Stomach (tissue), 9 donors: ENCODE data around the gene PRRG4. TPM values are rescaled to one million over a fixed set of nuclear protein-coding genes. Genes with fewer than 3 reads are reported as not detected.

Experiments
- DNase-seq, 2 donors: peaks; one replicate each; pipeline versions ENCODE4 v3.0.0 to v3.0.0-alpha.2; 2013 to 2019
- H3K27ac ChIP-seq, 5 donors: fragments of 200-600 bp in 4 of 5; sonication (generic) in 4 of 5; one replicate each; pipeline ENCODE4 v1.5.1; 2013 to 2019; ENCODE audit warnings: mild to moderate bottlenecking in 1 of 5, moderate library complexity in 1 of 5
- H3K27me3 ChIP-seq, 3 donors: fragments of 200-600 bp; sonication (generic); one replicate each; pipeline ENCODE4 v1.5.1; 2017 to 2019; ENCODE audit warnings: mixed run types in 1 of 3
- H3K36me3 ChIP-seq, 4 donors: fragments of 200-600 bp; sonication (generic); 1 replicate in 3 of 4; 2 replicates in 1 of 4; pipeline ENCODE4 v1.5.1; 2016 to 2019
- H3K4me1 ChIP-seq, 4 donors: fragments of 200-600 bp; sonication (generic); one replicate each; pipeline ENCODE4 v1.5.1; 2016 to 2019
- H3K4me3 ChIP-seq, 4 donors: fragments of 200-600 bp; sonication (generic) in 3 of 4; one replicate each; pipeline ENCODE4 v1.5.1; 2016 to 2019; ENCODE audit warnings: mild to moderate bottlenecking in 1 of 4
- H3K9me3 ChIP-seq, 4 donors: fragments of 200-600 bp; sonication (generic); one replicate each; pipeline ENCODE4 v1.5.1; 2016 to 2019
- EP300 ChIP-seq: sonication (generic); formaldehyde crosslinking; IDR thresholded peaks from one replicate; pipeline ENCODE4 v1.6.1; 2017; ENCODE audit warnings: antibody characterized with exemption
- POLR2A ChIP-seq, 4 donors: fragments of 450-650 bp; IDR thresholded peaks; one replicate each; pipeline ENCODE4 v1.6.1; 2016; ENCODE audit warnings: antibody characterized with exemption in 4 of 4, control low read depth in 2 of 4, mild to moderate bottlenecking in 1 of 4, moderate library complexity in 1 of 4
- POLR2AphosphoS5 ChIP-seq, 3 donors: sonication (generic); formaldehyde crosslinking; IDR thresholded peaks; one replicate each; pipeline ENCODE4 v1.6.1; 2016; ENCODE audit warnings: antibody characterized with exemption in 3 of 3
- WGBS, 5 donors: extraction: QIAGEN DNeasy Blood & Tissue Kit in 3 of 5; methylation state at CpG; one replicate each; pipeline versions ENCODE4 v1.1.5 to v1.1.7; 2013 to 2018; 5-methylcytosine and 5-hydroxymethylcytosine counted together
- intact Hi-C: fragments of 100-400 bp; cut with DNase I; formaldehyde crosslinking; loops from one replicate; pipeline ENCODE4 v1.15.1; 2023; ENCODE audit warnings: low total_unique reads
- polyA plus RNA-seq, 3 donors: library from polyadenylated mRNA; stranded (reverse); fragments of 200-250 nt; gene quantifications; one replicate each; pipeline ENCODE4 v1.2.3, GENCODE V29; 2013
- total RNA-seq, 5 donors: library from RNA; depleted of rRNA; stranded (reverse); fragments of >200 nt; gene quantifications; one replicate each; pipeline versions ENCODE4 v1.1.0 to v1.2.3, GENCODE V29; 2014 to 2016
- TF ChIP-seq, protein P1 (sequence below), 7 experiments: fragments of 450-650 bp in 4 of 7; fragments of 200-600 bp in 3 of 7; sonication (generic) in 3 of 7; IDR thresholded peaks; one replicate each; pipeline ENCODE4 v1.5.1; 2016 to 2019; ENCODE audit warnings: antibody characterized with exemption in 7 of 7, control low read depth in 2 of 7, mild to moderate bottlenecking in 1 of 7
- donor health status: healthy with polysubstance abuse.
- donor health status: Bipolar disorder and iron deficiency.
- donor health status: healthy.

Gene PRRG4
- total and polyA plus RNA-seq, 8 donors: under 0.01 to 9.0 (median 4.3) TPM

DNA sequence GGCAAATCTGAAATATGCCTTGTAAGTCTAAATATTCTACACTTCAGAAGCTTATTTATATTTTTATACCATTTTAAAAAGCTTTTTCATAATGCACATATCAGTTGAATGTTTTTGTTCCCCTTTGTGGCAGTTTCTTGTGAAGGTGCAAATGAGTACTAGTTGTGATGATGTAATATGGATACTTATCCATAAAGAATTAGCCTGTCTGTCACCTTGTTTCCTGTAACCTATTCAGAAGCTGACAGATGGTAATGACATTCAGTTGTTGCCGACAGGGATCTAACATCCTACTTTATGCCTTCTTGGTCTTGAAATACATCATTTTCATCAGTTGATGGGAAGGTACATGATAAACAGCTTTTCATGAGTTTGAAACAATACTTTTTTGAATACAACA, 65.7 kb downstream of the PRRG4 start:
- H3K4me3 ChIP-seq: no peak overlapping the region
- WGBS, 5 donors: 63 to 88% (median 81%) methylated on average over 1 of the region's 1 CpG
- H3K36me3 ChIP-seq: no peaks in the 10 kb centered on the region
- TF ChIP-seq, protein P1, sequence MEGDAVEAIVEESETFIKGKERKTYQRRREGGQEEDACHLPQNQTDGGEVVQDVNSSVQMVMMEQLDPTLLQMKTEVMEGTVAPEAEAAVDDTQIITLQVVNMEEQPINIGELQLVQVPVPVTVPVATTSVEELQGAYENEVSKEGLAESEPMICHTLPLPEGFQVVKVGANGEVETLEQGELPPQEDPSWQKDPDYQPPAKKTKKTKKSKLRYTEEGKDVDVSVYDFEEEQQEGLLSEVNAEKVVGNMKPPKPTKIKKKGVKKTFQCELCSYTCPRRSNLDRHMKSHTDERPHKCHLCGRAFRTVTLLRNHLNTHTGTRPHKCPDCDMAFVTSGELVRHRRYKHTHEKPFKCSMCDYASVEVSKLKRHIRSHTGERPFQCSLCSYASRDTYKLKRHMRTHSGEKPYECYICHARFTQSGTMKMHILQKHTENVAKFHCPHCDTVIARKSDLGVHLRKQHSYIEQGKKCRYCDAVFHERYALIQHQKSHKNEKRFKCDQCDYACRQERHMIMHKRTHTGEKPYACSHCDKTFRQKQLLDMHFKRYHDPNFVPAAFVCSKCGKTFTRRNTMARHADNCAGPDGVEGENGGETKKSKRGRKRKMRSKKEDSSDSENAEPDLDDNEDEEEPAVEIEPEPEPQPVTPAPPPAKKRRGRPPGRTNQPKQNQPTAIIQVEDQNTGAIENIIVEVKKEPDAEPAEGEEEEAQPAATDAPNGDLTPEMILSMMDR (IDR thresholded peaks at IDR 0.05): no peak
- TF ChIP-seq POLR2A (IDR thresholded peaks at IDR 0.05) (no peak), POLR2AphosphoS5 (IDR thresholded peaks at IDR 0.05) (no peak), EP300 (no peak)
- no peaks in the 10 kb centered on the region for H3K27me3 ChIP-seq
- no peaks in the 10 kb centered on the region for H3K9me3 ChIP-seq
- peaks cover 8 to 63% (median 39%) of the 10 kb centered on the region in 4 donors for H3K4me1 ChIP-seq
- H3K27ac ChIP-seq: no peak overlapping the region
- intact Hi-C loops: no loop called here
- DNase-seq: no peak

DNA sequence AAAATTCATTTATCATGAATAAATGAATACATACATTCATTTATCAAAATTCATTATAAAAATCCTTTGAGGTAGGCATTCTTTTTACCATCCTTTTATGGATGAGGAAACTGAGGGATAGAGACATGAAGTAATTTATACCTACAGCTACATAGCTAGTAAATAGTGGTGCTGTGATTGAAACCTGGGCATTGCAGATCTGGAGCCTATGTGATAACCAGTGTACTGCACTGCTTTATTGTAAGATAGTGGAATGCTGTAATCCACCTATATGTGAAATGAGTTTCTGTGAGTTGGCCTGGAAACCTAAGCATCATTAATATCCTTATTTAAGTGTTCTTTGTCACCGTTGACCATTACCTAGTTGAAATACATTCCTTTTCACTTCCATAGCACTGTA, 67.4 kb downstream of the PRRG4 start:
- no peak overlapping the region for H3K4me3 ChIP-seq
- peaks cover 13 to 58% (median 27%) of the 10 kb centered on the region in 4 donors for H3K4me1 ChIP-seq
- no peaks in the 10 kb centered on the region for H3K27me3 ChIP-seq
- TF ChIP-seq, protein P1 (IDR thresholded peaks at IDR 0.05): no peak
- TF ChIP-seq EP300 (no peak), POLR2AphosphoS5 (IDR thresholded peaks at IDR 0.05) (no peak), POLR2A (IDR thresholded peaks at IDR 0.05) (no peak)
- 59 to 92% (median 78%) methylated on average over 1 of the region's 1 CpG for WGBS, 5 donors
- H3K36me3 ChIP-seq: no peaks in the 10 kb centered on the region
- DNase-seq: no peak
- H3K27ac ChIP-seq: no peak overlapping the region
- H3K9me3 ChIP-seq: no peaks in the 10 kb centered on the region
- intact Hi-C loops: no loop called here

DNA sequence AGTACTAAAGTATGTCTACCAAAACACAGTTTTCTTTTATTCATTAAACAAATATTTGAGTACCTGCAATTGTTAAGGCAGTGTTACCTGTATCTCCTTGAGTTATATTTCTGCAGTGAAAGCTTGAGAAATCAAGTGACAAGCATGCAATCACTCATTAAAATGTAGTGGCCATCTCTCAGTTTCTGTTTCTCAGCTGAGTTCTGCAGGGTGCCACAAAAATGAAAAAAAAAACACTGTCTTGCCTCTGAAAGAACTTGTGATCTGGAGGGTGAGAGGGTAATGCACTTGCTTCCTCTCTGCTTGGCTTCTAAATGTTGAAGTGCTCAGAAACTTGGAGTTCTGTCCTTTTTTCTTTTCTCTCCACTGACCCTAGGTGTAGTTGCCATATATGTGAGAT, 69.7 kb downstream of the PRRG4 start:
- no peak overlapping the region for H3K4me3 ChIP-seq
- intact Hi-C loops: no loop called here
- TF ChIP-seq EP300 (no peak), POLR2A (IDR thresholded peaks at IDR 0.05) (no peak), POLR2AphosphoS5 (IDR thresholded peaks at IDR 0.05) (no peak)
- TF ChIP-seq, protein P1 (IDR thresholded peaks at IDR 0.05): no peak
- no peak for DNase-seq
- no peak overlapping the region for H3K27ac ChIP-seq
- H3K4me1 ChIP-seq: peaks cover 13 to 56% (median 26%) of the 10 kb centered on the region in 4 donors
- no peaks in the 10 kb centered on the region for H3K36me3 ChIP-seq
- no peaks in the 10 kb centered on the region for H3K9me3 ChIP-seq
- no peaks in the 10 kb centered on the region for H3K27me3 ChIP-seq

DNA sequence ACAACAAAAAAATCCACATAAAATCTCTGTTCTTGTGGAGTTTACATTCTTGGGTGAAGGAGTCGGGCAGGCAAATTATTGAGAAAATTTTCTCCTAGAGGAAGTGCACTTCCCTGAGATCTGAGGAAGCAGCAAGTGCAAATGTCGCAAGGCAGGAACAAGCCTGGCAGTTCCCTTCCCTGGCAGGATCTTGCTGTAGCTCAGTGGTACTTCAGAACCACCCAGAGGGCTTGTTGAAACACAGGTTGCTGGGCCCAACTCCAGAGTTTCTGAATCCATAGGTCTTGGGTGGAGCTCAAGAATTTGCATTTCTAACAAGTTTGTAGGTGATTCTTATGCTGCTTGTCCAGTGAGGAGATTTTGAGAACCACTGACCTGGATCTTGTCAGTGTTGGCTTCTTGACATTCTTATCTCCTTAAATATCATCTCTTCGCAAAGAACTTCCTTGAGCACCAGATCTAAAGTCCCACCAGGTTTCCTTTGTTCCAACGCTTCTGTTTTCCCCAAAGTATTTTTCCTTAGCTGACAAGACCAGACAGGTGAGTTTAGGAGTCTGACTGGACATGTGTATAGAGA, 72.5 kb downstream of the PRRG4 start:
- H3K27ac ChIP-seq: no peak overlapping the region
- H3K27me3 ChIP-seq: no peaks in the 10 kb centered on the region
- no peaks in the 10 kb centered on the region for H3K36me3 ChIP-seq
- H3K9me3 ChIP-seq: no peaks in the 10 kb centered on the region
- 80 to 91% (median 89%) methylated on average over 4 of the region's 4 CpGs for WGBS, 5 donors
- intact Hi-C loops: no loop called here
- no peak overlapping the region for H3K4me3 ChIP-seq
- TF ChIP-seq POLR2A (IDR thresholded peaks at IDR 0.05): no peak
- TF ChIP-seq, protein P1 (IDR thresholded peaks at IDR 0.05): no peak
- no peak for TF ChIP-seq POLR2AphosphoS5 (IDR thresholded peaks at IDR 0.05)
- no peak for TF ChIP-seq EP300
- peaks cover 13 to 48% (median 23%) of the 10 kb centered on the region in 4 donors for H3K4me1 ChIP-seq
- DNase-seq: no peak
